Heart left ventricle (tissue), 13 donors: ENCODE measurements around the gene TRRAP.

Experiments used
- POLR2A ChIP-seq, 2 donors: fragments of 450-650 bp; IDR thresholded peaks; one replicate each; pipeline ENCODE4 v1.6.1; 2017; ENCODE audit warnings: antibody characterized with exemption in 2 of 2, mild to moderate bottlenecking in 2 of 2, moderate library complexity in 2 of 2
- TF ChIP-seq, protein P1 (sequence below), 12 donors: fragments of 200-600 bp; sonication (generic) in 4 of 12; IDR thresholded peaks; one replicate each; pipeline versions ENCODE4 v1.5.0 to v1.8.0; 2018 to 2022; ENCODE audit warnings: antibody characterized with exemption in 12 of 12, mild to moderate bottlenecking in 5 of 12
- donor health status: ischemic (EF 13 %, LVEDD 7.1; RV severe dilation, severe dysfunction).
- donor health status: DM: no; HTN: yes; CAD: no.
- donor health status: DM: no; HTN: no; CAD: no.
- donor health status: ischemic (EF 25% LVEDD 6.9; RV normal size, moderate dysfunction).
- donor health status: ischemic (EF 25% LVEDD 5.7; RV mildly dilated, moderate dysfunction).
- donor health status: ischemic (EF 35%, LVEDD 5.7; RV mildly dilated, moderate dysfunction).
- donor health status: nonischemic (EF 11% LVEDD 7.7; RV severe dilation, severe dysfunction).
- donor health status: DM: yes; HTN: yes; CAD: no.
- donor health status: PGD.
- donor health status: ischemic (EF 29% LVEDD 5.4; RV normal size, mild dysfunction).
- donor health status: nonischemic (EF 23%, LVEDD 6.1; RV moderate dilation, normal function).

DNA sequence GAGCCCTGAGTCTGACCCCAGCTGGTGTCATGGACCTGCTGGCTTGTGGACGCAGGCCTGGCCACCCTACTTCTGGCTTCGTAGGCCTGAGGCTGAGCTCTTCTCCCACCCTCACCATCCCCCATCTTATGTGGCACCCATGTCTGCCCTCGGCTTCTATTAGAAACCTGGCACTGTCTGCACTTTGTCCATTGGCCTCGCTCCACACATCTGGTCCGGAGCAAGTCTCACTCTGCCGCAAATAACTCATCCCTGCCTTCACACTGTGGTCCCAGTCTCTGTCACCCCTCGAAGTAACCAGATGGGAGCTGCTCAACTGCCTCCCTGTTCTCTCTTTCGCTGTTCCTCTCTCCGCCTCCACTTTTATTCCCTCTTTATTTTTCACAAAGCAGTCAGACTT, 78.6 kb downstream of the TRRAP start:
- TF ChIP-seq, protein P1, sequence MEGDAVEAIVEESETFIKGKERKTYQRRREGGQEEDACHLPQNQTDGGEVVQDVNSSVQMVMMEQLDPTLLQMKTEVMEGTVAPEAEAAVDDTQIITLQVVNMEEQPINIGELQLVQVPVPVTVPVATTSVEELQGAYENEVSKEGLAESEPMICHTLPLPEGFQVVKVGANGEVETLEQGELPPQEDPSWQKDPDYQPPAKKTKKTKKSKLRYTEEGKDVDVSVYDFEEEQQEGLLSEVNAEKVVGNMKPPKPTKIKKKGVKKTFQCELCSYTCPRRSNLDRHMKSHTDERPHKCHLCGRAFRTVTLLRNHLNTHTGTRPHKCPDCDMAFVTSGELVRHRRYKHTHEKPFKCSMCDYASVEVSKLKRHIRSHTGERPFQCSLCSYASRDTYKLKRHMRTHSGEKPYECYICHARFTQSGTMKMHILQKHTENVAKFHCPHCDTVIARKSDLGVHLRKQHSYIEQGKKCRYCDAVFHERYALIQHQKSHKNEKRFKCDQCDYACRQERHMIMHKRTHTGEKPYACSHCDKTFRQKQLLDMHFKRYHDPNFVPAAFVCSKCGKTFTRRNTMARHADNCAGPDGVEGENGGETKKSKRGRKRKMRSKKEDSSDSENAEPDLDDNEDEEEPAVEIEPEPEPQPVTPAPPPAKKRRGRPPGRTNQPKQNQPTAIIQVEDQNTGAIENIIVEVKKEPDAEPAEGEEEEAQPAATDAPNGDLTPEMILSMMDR (IDR thresholded peaks at IDR 0.05): no peak
- no peak for TF ChIP-seq POLR2A (IDR thresholded peaks at IDR 0.05)
